ENCODE measurements around the gene PLS1. TPM values are rescaled to one million over a fixed set of nuclear protein-coding genes. Genes with fewer than 3 reads are reported as not detected.
A peak's percentile ranks its signal among the peaks of the same experiment; 100 is the strongest.
"Not testable (repeated sequence)": the region's sequence is repeated elsewhere in the genome, so short reads cannot be mapped to it uniquely, and the experiment has no call there.

Gene PLS1, protein sequence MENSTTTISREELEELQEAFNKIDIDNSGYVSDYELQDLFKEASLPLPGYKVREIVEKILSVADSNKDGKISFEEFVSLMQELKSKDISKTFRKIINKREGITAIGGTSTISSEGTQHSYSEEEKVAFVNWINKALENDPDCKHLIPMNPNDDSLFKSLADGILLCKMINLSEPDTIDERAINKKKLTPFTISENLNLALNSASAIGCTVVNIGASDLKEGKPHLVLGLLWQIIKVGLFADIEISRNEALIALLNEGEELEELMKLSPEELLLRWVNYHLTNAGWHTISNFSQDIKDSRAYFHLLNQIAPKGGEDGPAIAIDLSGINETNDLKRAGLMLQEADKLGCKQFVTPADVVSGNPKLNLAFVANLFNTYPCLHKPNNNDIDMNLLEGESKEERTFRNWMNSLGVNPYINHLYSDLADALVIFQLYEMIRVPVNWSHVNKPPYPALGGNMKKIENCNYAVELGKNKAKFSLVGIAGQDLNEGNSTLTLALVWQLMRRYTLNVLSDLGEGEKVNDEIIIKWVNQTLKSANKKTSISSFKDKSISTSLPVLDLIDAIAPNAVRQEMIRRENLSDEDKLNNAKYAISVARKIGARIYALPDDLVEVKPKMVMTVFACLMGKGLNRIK
- 1 to 10 TPM; 1.9 to 6.2 (median 5.4) TPM for polyA plus RNA-seq

DNA sequence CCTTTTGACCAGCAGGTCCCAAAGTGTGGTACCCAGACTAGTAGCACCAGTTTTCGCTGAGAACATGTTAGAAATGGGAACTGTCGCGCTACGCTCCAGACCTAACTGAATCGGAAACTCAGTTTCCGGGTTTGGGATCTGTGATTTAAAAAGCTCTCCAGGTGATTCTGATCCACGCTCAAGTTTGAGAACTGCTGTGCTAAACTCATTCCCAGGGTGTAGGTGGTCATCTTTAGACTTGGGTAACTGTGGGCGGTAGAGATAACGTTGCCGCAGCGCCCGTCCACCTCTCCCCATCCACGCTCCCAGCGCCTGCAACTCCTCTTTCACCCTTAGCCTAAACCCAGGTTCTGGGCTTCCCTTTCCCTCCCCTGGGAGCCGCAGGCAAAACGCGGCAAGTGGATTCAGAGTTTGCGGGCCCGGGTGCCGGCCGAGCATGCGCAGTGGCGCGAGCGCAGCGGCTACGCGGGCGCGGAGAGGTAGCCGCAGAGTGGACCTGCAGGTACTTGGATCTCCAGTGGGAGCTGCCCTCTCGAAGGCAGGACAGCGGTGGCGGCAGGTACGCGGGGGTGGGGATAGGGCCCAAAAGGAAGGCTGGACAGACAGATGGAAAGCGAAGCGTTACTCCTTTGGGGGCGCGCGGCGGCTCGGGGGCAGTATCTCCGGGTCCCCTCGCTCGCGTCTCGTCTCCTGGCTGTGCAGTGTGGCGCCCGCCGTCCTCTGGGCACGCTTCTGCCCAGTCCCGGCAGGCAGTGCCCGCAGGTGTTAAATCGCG lies at the start of gene PLS1:
TSS of gene PLS1 (plus strand) at position 443 of the 775 bp plus-strand sequence. CDS start 67,845 bp downstream, outside the sequence.
- peaks cover 15 to 20% of the 10 kb centered on the region in 2 donors for H3K4me1 Mint-ChIP-seq
- peaks cover 2 to 11% (median 9%) of the 10 kb centered on the region in 3 donors for H3K27me3 Mint-ChIP-seq (ENCODE audit: low read depth in 3 of 3)
- peak within 1 kb of the TSS; percentile 97 to 99 (median 99) for H3K4me3 Mint-ChIP-seq
- H3K9me3 Mint-ChIP-seq: no peaks in the 10 kb centered on the region
- peaks cover 0 to 3% (median 0%) of the 10 kb centered on the region in 3 donors for H3K36me3 Mint-ChIP-seq
- peak; percentile 87 to 90 (median 89) for DNase-seq
- H3K27ac Mint-ChIP-seq: peak within 1 kb of the TSS; percentile 87 to 96 (median 92)

DNA sequence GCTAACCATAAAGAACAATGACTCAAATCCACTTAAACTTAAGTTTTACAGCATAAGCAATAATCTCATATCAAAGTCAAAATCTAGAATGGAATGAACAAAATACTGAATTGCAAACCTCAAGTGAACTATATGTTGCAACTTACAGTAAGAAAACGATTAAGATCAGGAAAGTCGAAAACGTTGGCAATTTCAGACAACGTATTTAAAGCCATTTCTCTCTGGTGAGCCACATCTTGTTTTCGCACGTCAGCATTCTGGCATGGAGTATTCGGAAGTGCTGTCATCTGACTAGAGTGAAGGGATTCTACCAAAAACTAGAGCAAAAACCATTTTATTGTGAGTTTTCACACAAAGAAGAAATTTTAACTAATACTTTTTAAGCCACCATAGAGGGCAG lies 46.2 kb upstream of the PLS1 start:
- no peak for DNase-seq
- no peak overlapping the region for H3K27ac Mint-ChIP-seq
- H3K27me3 Mint-ChIP-seq (ENCODE audit: low read depth in 3 of 3): peaks cover 0 to 2% (median 0%) of the 10 kb centered on the region in 3 donors
- peaks cover 34 to 45% (median 42%) of the 10 kb centered on the region in 3 donors for H3K36me3 Mint-ChIP-seq
- no peak overlapping the region for H3K4me3 Mint-ChIP-seq
- no peaks in the 10 kb centered on the region for H3K9me3 Mint-ChIP-seq
- peaks cover 1 to 8% of the 10 kb centered on the region in 2 donors for H3K4me1 Mint-ChIP-seq

DNA sequence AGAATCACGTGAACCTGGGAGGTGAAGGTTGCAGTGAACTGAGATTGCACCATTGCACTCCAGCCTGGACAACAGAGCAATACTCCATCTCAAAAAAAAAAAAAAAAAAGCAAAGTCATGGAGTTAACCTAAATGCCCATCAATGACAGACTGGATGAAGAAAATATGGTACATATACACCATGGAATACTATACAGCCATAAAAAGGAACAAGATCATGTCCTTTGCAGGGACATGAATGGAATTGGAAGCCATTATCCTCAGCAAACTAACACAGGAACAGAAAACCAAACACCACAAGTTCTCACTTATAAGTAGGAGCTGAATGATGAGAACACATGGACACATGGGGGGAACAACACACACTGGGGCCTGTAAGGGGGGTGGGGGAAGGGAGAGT lies 43.6 kb upstream of the PLS1 start:
- H3K4me3 Mint-ChIP-seq; H3K4me1 Mint-ChIP-seq; DNase-seq; H3K27ac Mint-ChIP-seq; H3K27me3 Mint-ChIP-seq (ENCODE audit: low read depth in 3 of 3); H3K9me3 Mint-ChIP-seq: not testable (repeated sequence)
- peaks cover 33 to 57% (median 53%) of the 10 kb centered on the region in 3 donors for H3K36me3 Mint-ChIP-seq

DNA sequence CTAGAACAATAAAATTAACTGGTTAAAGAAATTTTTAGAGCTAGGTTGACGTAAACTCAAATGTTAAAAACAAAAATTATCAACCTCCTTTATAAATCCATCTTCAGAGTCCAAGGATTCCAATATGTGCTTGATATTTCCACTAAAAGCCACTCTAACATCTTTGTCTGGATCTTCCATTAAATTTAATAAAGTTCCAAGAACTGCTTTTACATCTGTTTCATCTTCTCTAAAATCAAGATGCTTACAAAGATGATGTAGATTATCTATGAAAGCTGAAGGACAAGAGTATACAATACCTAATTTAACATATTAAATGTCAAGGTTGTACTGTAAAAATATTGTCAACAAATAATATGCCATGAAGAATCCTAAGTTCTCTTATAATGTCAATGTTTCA lies 42.5 kb upstream of the PLS1 start:
- H3K27me3 Mint-ChIP-seq (ENCODE audit: low read depth in 3 of 3): peaks cover 0 to 2% (median 0%) of the 10 kb centered on the region in 3 donors
- no peaks in the 10 kb centered on the region for H3K9me3 Mint-ChIP-seq
- H3K36me3 Mint-ChIP-seq: peaks cover 31 to 55% (median 51%) of the 10 kb centered on the region in 3 donors
- no peak for DNase-seq
- H3K27ac Mint-ChIP-seq: no peak overlapping the region
- no peak overlapping the region for H3K4me3 Mint-ChIP-seq
- H3K4me1 Mint-ChIP-seq: peaks cover 1 to 8% of the 10 kb centered on the region in 2 donors

DNA sequence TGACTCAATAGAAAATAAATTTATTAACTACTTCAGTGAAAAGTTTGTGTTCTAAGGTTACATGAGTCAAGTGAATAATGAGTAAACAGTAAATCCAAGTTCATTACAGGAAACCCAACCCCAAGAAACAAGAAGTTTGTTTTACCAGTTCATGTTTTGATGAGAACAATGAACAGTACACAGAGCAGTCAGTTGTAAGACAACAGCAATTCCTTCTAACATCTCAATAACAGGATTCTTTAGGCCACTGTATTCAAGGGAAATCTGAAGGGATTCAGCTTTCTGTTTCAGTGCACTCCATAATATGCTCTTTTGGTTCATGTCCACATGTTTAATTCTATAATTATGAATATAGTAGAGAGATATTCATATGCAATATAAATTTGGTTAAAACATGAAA lies 36.1 kb upstream of the PLS1 start:
- H3K36me3 Mint-ChIP-seq: peaks cover 21 to 37% (median 33%) of the 10 kb centered on the region in 3 donors
- no peak for DNase-seq
- no peak overlapping the region for H3K4me3 Mint-ChIP-seq
- H3K9me3 Mint-ChIP-seq: no peaks in the 10 kb centered on the region
- no peaks in the 10 kb centered on the region for H3K27me3 Mint-ChIP-seq (ENCODE audit: low read depth in 3 of 3)
- H3K4me1 Mint-ChIP-seq: peaks cover 0 to 4% of the 10 kb centered on the region in 2 donors
- H3K27ac Mint-ChIP-seq: no peak overlapping the region

DNA sequence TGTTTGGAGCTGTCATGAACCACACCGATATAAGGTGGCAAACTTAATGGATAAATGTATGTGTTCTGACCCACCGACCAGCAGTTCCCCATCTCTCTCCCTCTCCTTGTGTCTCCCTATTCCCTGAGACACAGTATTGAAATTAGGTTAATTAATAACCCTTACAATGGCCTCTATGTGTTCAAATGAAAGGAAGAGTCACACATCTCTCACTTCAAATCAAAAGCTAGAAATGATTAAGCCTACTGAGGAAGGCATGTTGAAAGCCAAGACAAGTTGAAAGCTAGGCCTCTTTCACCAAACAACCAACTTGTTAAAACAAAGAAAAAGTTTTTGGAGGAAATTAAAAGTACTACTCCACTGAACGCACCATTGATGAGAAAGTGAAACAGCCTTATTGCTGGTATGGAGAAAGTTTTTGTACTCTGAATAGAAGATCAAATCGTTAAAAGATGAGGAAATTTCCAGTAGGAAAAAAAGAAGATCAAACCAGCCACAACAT lies 32.6 kb upstream of the PLS1 start:
- H3K4me3 Mint-ChIP-seq: no peak overlapping the region
- peaks cover 3 to 11% of the 10 kb centered on the region in 2 donors for H3K4me1 Mint-ChIP-seq
- no peak for DNase-seq
- peaks cover 17 to 30% (median 29%) of the 10 kb centered on the region in 3 donors for H3K36me3 Mint-ChIP-seq
- H3K9me3 Mint-ChIP-seq: no peaks in the 10 kb centered on the region
- peak overlapping the region in 1 of 6 donors; percentile 62 for H3K27ac Mint-ChIP-seq
- no peaks in the 10 kb centered on the region for H3K27me3 Mint-ChIP-seq (ENCODE audit: low read depth in 3 of 3)

DNA sequence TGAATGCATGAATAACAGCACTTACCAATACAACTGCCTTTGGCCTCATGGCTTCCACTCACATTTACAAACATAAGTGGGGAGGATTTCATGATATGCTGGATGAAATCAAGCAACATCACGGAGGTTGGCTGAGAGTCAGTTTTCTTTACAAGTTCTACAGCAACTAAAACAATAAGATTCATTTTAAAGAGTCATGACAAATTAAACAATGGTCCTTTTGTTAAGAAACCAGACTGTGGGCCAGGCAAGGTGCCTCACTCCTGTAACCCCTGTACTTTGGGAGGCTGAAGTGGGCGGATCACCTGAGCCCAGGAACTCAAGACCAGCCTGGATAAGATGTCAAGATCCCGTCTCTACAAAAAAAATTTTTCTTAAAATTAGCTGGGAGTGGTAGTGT lies 30.1 kb upstream of the PLS1 start:
- H3K9me3 Mint-ChIP-seq: no peaks in the 10 kb centered on the region
- no peak overlapping the region for H3K4me3 Mint-ChIP-seq
- no peaks in the 10 kb centered on the region for H3K27me3 Mint-ChIP-seq (ENCODE audit: low read depth in 3 of 3)
- H3K27ac Mint-ChIP-seq: peak overlapping the region in 1 of 6 donors; percentile 21
- peaks cover 16 to 29% (median 29%) of the 10 kb centered on the region in 3 donors for H3K36me3 Mint-ChIP-seq
- H3K4me1 Mint-ChIP-seq: peaks cover 5 to 16% of the 10 kb centered on the region in 2 donors
- DNase-seq: no peak

DNA sequence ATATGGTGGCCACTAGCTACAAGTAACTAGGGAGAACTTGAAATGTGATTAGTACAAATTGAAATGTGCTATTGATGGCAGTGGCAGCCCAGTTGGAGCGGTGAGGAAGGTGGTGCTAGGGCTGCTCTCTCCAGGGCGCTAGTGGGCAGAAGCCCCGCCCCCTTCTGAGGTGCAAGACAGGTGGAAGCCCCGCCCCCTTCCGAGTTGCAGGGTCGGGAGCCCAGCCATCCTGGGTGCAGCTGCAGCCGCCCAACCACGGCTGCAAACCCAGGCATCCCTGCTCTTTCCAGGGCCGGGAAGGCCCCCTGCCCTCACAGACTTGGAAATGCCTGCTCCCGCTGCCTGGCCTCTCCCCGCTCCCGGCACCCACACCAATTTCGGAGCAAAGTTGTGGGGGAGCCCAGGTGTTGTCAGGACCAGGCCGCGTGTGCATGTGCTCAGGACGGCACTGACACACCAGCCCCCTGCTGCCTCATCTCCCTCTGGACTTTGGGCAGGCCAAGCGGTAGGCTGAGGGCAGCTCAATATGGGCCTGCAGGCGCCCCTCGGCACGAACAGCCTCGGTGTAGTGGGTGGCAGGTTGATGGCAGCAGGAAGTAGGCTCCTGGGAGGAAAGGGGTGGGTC lies 27.7 kb upstream of the PLS1 start:
- Mint-ChIP-seq H3K27ac (peak overlapping the region in 2 of 6 donors; percentile 1 to 55), H3K27me3 (ENCODE audit: low read depth in 3 of 3) (no peaks in the 10 kb centered on the region), H3K4me3 (no peak overlapping the region), H3K36me3 (peaks cover 8 to 22% (median 18%) of the 10 kb centered on the region in 3 donors), H3K4me1 (peaks cover 7 to 16% of the 10 kb centered on the region in 2 donors), H3K9me3 (no peaks in the 10 kb centered on the region)
- no peak for DNase-seq

DNA sequence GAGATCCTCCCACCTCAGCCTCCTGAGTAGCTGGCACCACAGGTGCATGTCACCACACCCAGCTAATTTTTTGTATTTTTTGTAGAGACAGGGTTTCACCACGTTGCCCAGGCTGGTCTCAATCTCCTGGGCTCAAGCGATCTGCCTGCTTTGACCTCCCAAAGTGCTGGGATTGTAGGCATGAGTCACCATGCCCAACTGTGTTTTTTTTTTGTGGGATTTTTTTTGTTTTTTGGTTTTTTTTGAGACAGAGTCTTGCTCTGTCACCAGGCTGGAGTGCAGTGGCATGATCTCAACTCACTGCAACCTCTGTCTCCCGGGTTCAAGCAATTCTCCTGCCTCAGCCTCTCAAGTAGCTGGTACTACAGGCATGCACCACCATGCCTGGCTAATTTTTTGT lies 26.8 kb upstream of the PLS1 start:
- not testable (repeated sequence) for DNase-seq; H3K27ac Mint-ChIP-seq; H3K9me3 Mint-ChIP-seq; H3K4me3 Mint-ChIP-seq; H3K27me3 Mint-ChIP-seq (ENCODE audit: low read depth in 3 of 3)
- H3K4me1 Mint-ChIP-seq: peaks cover 12 to 21% of the 10 kb centered on the region in 2 donors
- H3K36me3 Mint-ChIP-seq: peaks cover 5 to 18% (median 18%) of the 10 kb centered on the region in 3 donors

DNA sequence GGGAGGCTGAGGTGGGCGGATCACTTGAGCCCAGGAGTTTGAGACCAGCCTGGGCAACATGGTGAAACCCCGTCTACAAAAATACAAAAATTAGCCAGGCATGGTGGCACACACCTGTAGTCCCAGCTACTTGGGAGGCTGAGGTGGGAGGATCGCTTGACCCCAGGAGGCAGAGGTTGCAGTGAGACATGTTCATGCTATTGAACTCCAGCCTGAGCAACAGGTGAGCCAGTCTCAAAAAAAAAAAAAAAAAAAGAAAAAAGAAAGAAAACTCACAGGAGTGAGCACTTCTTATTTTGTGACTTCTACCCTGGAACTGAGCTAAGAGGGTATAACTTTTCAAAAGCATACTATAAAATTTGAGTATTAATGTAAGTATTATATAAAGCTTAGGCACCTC lies 22.0 kb upstream of the PLS1 start:
- Mint-ChIP-seq H3K4me1 (peaks cover 48 to 59% of the 10 kb centered on the region in 2 donors), H3K36me3 (peaks cover 5 to 11% (median 5%) of the 10 kb centered on the region in 3 donors), H3K27ac (peak overlapping the region in 1 of 6 donors; percentile 91), H3K27me3 (ENCODE audit: low read depth in 3 of 3) (peaks cover 0 to 12% (median 6%) of the 10 kb centered on the region in 3 donors)
- not testable (repeated sequence) for DNase-seq, H3K9me3 Mint-ChIP-seq, H3K4me3 Mint-ChIP-seq

DNA sequence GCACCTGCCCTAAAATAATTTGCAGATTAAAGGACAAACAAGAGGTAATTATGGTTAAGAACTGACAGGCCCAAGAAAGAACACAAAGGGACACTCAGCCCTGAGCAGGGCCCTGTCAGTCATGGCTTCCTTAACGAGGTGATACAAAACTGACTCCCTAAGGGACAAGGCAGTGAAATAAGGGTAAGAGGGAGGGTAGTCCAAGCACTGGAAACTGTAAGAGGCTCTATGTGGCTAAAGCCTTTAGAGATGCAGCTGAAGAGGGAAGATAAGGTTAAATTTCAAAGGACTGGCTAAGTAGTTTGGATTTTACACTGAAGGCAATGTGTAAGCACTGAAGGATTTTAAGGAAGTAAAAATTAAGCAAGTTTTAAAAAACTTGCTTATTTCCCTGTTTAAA lies 21.5 kb upstream of the PLS1 start:
- Mint-ChIP-seq H3K27me3 (ENCODE audit: low read depth in 3 of 3) (peaks cover 0 to 12% (median 6%) of the 10 kb centered on the region in 3 donors), H3K9me3 (no peaks in the 10 kb centered on the region), H3K4me1 (peaks cover 52 to 63% of the 10 kb centered on the region in 2 donors), H3K27ac (peak overlapping the region in 1 of 6 donors; percentile 91), H3K4me3 (peak overlapping the region in 1 of 5 donors; percentile 47), H3K36me3 (peaks cover 5 to 11% (median 5%) of the 10 kb centered on the region in 3 donors)
- no peak for DNase-seq

DNA sequence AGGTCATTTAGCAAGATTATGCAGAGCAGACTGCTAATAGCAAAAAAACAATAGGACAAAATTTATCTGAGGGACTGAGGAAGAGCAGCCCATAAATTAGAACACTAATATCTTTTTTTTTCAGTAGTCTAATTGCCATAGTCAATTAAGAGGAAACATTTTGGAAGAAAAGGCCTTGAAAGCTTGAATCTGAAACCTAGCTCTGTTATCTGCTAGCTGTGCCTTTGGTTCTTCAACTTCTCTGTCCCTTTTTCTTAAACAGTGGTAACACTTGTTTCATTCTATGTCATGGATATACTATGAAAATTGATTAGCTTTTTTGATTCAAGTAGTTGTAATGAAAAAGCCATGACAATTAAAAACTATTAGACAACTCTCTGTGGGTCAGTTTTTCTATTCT lies 19.4 kb upstream of the PLS1 start:
- Mint-ChIP-seq H3K9me3 (no peaks in the 10 kb centered on the region), H3K27me3 (ENCODE audit: low read depth in 3 of 3) (peaks cover 0 to 12% (median 8%) of the 10 kb centered on the region in 3 donors), H3K4me1 (peaks cover 55 to 64% of the 10 kb centered on the region in 2 donors), H3K36me3 (peaks cover 0 to 3% (median 0%) of the 10 kb centered on the region in 3 donors), H3K4me3 (peak overlapping the region; percentile 89 to 99 (median 92)), H3K27ac (peak overlapping the region; percentile 91 to 99 (median 98))
- DNase-seq: no peak

All from immature natural killer cell (primary cell).